Ishikawa (cell line): ENCODE results near the gene TIMP2.
A peak's percentile ranks its signal among the peaks of the same experiment; 100 is the strongest.

Experiments
- CEBPB ChIP-seq: IDR thresholded peaks from 2 replicates; pipeline ENCODE4 v1.6.1; 2012
- CREB1 ChIP-seq: IDR thresholded peaks from 2 replicates; pipeline ENCODE4 v1.6.1; 2012; ENCODE audit warnings: low read depth
- EGR1 ChIP-seq: IDR thresholded peaks from 2 replicates; pipeline ENCODE4 v1.6.1; 2012
- EP300 ChIP-seq: IDR thresholded peaks from 2 replicates; pipeline ENCODE4 v1.6.1; 2012; ENCODE audit warnings: borderline replicate concordance
- FOXM1 ChIP-seq: IDR thresholded peaks from 2 replicates; pipeline ENCODE4 v1.6.1; 2012; ENCODE audit warnings: low read depth, borderline replicate concordance
- NFIC ChIP-seq: IDR thresholded peaks from 2 replicates; pipeline ENCODE4 v1.6.1; 2012
- RAD21 ChIP-seq: IDR thresholded peaks from 2 replicates; pipeline ENCODE4 v1.6.1; 2012; ENCODE audit warnings: low read depth
- TAF1 ChIP-seq: IDR thresholded peaks from 2 replicates; pipeline ENCODE4 v1.6.1; 2012; ENCODE audit warnings: low read depth, mild to moderate bottlenecking
- TCF12 ChIP-seq: IDR thresholded peaks from 2 replicates; pipeline ENCODE4 v1.6.1; 2012; ENCODE audit warnings: low read depth
- TEAD4 ChIP-seq: IDR thresholded peaks from 2 replicates; pipeline ENCODE4 v1.6.1; 2012
- YY1 ChIP-seq: IDR thresholded peaks from 2 replicates; pipeline ENCODE4 v1.6.1; 2012; ENCODE audit warnings: low read depth
- ZBTB7A ChIP-seq: IDR thresholded peaks from 2 replicates; pipeline ENCODE4 v1.6.1; 2012; ENCODE audit warnings: low read depth
- TF ChIP-seq, protein P1 (sequence below): IDR thresholded peaks from 2 replicates; pipeline ENCODE4 v1.6.1; 2012
- TF ChIP-seq, protein P2 (sequence below): IDR thresholded peaks from 2 replicates; pipeline ENCODE4 v1.6.1; 2012; ENCODE audit warnings: low read depth, mild to moderate bottlenecking
- TF ChIP-seq, protein P3 (sequence below): IDR thresholded peaks from 2 replicates; pipeline ENCODE4 v1.6.1; 2012

TIMP2 gene

DNA sequence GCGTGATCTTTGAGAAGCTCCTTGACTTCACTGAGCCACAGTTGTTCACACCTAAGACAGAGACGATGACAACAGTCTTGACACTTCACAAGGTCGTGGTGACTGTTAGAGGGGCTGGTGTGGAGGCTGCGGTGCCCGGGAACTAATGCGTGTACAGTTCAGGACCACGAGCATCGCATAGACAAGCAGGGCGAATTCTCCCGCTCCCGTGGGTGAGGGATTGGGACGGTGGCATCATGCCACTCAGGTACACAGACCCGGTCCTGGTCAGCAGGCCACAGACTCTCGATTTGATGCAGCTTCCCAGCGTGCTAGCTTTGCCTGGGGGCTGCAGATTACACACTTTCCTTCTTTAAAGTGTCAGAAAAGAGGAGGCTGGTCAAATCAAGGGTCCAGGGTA, 46.9 kb downstream of the TIMP2 start:
- TF ChIP-seq CREB1 (no peak), NFIC (no peak), EGR1 (no peak), TEAD4 (no peak), EP300 (no peak), ZBTB7A (no peak), FOXM1 (no peak), TAF1 (no peak)
- TF ChIP-seq, protein P1, sequence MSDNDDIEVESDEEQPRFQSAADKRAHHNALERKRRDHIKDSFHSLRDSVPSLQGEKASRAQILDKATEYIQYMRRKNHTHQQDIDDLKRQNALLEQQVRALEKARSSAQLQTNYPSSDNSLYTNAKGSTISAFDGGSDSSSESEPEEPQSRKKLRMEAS: no peak

DNA sequence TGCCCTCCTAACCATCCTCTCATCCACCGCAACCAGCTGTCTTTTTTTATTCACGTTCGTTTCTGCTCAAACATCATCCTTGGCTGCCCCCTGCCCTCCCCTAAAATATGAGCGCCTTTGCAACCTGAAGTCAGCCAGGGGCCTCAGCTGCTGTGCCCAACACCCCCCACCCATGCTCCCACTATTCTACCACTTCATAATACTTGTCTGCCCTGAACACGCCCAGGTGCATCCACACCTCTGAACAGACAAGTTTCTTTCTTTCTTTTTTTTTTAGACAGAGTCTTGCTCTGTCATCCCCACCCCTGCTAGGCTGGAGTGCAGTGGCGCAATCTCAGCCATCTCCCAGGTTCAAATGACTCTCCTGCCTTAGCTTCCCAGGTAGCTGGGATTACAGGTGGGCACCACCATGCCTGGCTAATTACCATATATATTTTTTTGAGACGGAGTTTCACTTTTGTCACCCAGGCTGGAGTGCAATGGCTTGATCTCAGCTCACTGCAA, 49.0 kb downstream of the TIMP2 start:
- TF ChIP-seq NFIC (no peak), ZBTB7A (no peak), RAD21 (no peak), TCF12 (no peak), EGR1 (no peak), TEAD4 (no peak), CEBPB (no peak), EP300 (no peak), YY1 (no peak), TAF1 (no peak), CREB1 (no peak), FOXM1 (no peak)
- TF ChIP-seq, protein P2, sequence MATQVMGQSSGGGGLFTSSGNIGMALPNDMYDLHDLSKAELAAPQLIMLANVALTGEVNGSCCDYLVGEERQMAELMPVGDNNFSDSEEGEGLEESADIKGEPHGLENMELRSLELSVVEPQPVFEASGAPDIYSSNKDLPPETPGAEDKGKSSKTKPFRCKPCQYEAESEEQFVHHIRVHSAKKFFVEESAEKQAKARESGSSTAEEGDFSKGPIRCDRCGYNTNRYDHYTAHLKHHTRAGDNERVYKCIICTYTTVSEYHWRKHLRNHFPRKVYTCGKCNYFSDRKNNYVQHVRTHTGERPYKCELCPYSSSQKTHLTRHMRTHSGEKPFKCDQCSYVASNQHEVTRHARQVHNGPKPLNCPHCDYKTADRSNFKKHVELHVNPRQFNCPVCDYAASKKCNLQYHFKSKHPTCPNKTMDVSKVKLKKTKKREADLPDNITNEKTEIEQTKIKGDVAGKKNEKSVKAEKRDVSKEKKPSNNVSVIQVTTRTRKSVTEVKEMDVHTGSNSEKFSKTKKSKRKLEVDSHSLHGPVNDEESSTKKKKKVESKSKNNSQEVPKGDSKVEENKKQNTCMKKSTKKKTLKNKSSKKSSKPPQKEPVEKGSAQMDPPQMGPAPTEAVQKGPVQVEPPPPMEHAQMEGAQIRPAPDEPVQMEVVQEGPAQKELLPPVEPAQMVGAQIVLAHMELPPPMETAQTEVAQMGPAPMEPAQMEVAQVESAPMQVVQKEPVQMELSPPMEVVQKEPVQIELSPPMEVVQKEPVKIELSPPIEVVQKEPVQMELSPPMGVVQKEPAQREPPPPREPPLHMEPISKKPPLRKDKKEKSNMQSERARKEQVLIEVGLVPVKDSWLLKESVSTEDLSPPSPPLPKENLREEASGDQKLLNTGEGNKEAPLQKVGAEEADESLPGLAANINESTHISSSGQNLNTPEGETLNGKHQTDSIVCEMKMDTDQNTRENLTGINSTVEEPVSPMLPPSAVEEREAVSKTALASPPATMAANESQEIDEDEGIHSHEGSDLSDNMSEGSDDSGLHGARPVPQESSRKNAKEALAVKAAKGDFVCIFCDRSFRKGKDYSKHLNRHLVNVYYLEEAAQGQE: no peak
- TF ChIP-seq, protein P3, sequence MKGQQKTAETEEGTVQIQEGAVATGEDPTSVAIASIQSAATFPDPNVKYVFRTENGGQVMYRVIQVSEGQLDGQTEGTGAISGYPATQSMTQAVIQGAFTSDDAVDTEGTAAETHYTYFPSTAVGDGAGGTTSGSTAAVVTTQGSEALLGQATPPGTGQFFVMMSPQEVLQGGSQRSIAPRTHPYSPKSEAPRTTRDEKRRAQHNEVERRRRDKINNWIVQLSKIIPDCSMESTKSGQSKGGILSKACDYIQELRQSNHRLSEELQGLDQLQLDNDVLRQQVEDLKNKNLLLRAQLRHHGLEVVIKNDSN: no peak
- TF ChIP-seq, protein P1: no peak

GRCh38 chr17:78875363-78876093, 49.7 kb downstream of the TIMP2 start:
- TF ChIP-seq FOXM1 (no peak), ZBTB7A (no peak), CEBPB (no peak), TEAD4 (no peak), TCF12 (no peak), EGR1 (no peak), NFIC (no peak), TAF1 (no peak), EP300 (no peak), CREB1 (no peak), RAD21 (no peak), YY1 (no peak)
- TF ChIP-seq, protein P2: no peak
- TF ChIP-seq, protein P3: no peak
- TF ChIP-seq, protein P1: no peak

DNA sequence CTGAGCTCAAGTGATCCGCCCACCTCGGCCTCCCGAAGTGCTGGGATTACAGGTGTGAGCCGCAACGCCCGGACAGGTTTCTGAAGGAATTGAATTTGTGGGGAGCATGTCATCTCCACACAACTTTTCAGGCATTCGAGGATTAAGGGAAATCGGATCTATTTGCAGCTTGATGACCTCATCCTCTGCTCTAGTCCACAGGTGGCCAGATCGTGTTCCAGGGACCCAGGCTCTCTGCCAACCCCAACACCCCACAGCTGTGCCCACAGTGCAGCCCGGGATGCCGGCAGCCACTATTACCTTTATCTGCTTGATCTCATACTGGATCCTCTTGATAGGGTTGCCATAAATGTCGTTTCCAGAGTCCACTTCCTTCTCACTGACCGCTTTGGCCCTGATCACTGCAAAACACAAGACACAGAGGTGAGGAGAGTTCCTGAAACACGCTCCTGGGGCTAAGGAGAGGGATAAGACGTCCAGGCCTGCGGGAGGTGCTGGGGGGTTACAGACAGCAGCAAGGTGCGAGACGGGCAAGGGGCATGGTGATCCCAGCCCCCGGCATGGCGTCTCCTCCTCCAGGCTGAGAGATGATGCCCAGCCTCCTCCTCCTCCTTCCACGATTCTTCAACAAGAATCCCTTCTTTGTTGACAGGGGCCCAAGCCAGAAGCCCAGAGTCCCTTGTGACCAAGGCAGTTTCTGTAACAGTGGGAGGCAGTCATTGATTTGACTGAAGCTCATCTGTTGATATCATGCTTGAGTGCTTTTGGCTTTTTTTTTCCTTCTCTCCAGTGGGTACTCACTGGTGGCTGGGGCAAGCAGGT, 51.5 kb downstream of the TIMP2 start:
- TF ChIP-seq CREB1: no peak
- no peak for TF ChIP-seq EGR1
- TF ChIP-seq, protein P2: no peak
- TF ChIP-seq TEAD4: peak; percentile 51
- peak; percentile 88 for TF ChIP-seq NFIC
- no peak for TF ChIP-seq RAD21
- TF ChIP-seq EP300: no peak
- no peak for TF ChIP-seq ZBTB7A
- peak; percentile 92 for TF ChIP-seq TCF12
- no peak for TF ChIP-seq TAF1
- TF ChIP-seq YY1: no peak
- TF ChIP-seq FOXM1: no peak
- no peak for TF ChIP-seq CEBPB
- TF ChIP-seq, protein P1: peak; percentile 31; the same call in 1 of the 2 replicates
